Measurements from ENCODE around the gene DIP2C. TPM values are rescaled to one million over a fixed set of nuclear protein-coding genes. Genes with fewer than 3 reads are reported as not detected.

The DIP2C gene
- total RNA-seq, 1 donor from 2014 or later, result 18.4 TPM

DNA sequence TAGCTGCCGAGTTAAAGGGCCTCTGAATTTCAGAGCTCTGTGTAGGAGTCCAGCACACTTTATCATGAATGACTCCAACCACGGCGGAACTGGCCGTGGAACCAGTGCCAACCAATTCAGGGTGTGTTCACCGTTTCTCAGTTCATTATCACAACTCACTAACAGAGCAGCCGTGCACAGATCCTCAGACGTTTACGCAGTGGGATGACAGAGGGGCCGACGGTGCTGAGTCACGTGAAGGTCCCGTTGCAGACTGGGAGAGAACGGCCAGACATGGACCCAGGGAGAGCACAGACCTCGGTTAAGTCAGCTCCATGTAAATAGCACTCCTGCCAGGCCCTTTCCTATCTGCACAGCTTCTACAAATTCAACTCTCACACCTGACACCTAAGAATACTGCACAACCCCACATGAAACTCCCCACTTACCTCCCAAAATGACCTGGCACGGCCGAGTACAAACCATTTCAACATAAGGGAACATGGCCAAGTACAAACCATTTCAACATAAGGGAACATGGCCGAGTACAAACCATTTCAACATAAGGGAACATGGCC is 95.5 kb downstream of the DIP2C start:
- intact Hi-C loops (cut with DNase I), result no loop called here
- H3K4me3 ChIP-seq, result no peak overlapping the region

DNA sequence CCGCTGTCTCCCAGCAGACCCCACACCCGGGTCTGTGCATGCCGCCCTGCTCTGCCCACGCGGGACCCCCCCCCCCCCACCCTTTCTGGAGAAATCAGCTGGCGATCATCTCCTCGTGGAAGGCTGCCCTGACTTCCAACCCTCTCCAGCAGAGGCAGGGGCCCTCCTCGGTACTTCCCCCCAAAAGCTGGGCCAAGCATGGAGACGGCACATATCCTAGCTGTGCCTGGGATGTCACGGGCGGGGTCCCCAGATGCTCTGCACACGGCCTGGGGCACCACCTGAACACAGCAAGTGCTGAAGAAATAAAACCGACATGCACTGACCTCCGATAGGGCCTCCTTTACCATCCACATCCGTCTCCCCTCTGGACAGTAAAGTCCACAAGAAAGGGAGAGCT is 96.0 kb downstream of the DIP2C start:
- no peak for TF ChIP-seq POLR2A (IDR thresholded peaks at IDR 0.05)
- TF ChIP-seq POLR2AphosphoS5 (IDR thresholded peaks at IDR 0.05; ENCODE audit: insufficient read depth in 1 of 2, low read depth in 1 of 2), result no peak
- TF ChIP-seq, protein P1, sequence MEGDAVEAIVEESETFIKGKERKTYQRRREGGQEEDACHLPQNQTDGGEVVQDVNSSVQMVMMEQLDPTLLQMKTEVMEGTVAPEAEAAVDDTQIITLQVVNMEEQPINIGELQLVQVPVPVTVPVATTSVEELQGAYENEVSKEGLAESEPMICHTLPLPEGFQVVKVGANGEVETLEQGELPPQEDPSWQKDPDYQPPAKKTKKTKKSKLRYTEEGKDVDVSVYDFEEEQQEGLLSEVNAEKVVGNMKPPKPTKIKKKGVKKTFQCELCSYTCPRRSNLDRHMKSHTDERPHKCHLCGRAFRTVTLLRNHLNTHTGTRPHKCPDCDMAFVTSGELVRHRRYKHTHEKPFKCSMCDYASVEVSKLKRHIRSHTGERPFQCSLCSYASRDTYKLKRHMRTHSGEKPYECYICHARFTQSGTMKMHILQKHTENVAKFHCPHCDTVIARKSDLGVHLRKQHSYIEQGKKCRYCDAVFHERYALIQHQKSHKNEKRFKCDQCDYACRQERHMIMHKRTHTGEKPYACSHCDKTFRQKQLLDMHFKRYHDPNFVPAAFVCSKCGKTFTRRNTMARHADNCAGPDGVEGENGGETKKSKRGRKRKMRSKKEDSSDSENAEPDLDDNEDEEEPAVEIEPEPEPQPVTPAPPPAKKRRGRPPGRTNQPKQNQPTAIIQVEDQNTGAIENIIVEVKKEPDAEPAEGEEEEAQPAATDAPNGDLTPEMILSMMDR (IDR thresholded peaks at IDR 0.05), result no peak
- Histone ChIP-seq H3K36me3 (no peaks in the 10 kb centered on the region), H3K9me3 (no peaks in the 10 kb centered on the region), H3K27me3 (no peaks in the 10 kb centered on the region), H3K4me3 (no peak overlapping the region), H3K27ac (no peak overlapping the region), H3K4me1 (peaks cover 11% of the 10 kb centered on the region)
- intact Hi-C loops (cut with DNase I), result no loop called here
- no peak for DNase-seq (ENCODE audit: extremely low spot score in 2 of 2)

More for the DNA sequence above, 95.5 kb downstream of the DIP2C start:
- Histone ChIP-seq H3K27me3 (no peaks in the 10 kb centered on the region), H3K9me3 (no peaks in the 10 kb centered on the region), H3K27ac (no peak overlapping the region), H3K36me3 (no peaks in the 10 kb centered on the region), H3K4me1 (peaks cover 11% of the 10 kb centered on the region)
- DNase-seq (ENCODE audit: extremely low spot score in 2 of 2), result no peak
- TF ChIP-seq POLR2A (IDR thresholded peaks at IDR 0.05) (no peak), POLR2AphosphoS5 (IDR thresholded peaks at IDR 0.05; ENCODE audit: insufficient read depth in 1 of 2, low read depth in 1 of 2) (no peak)
- TF ChIP-seq, protein P1 (IDR thresholded peaks at IDR 0.05), result no peak

DNA sequence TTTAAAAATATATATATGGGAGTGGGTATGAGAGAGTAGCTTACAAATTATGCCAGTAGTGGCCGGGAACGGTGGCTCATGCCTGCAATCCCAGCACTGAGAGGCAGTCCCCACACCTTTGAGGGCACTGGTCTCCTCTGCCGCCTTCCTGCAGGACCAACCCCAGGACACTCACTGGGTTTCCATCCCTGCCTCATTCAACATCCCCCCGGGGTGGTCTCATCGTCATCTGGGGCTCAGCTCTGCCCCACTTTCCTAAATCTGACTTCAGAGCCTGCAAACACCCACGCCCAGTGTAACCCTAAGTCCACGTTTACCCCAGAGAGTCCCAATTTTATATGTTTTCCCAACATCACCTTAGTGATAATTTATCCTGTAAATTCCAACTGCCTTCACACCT is 96.5 kb downstream of the DIP2C start:
- TF ChIP-seq POLR2AphosphoS5 (IDR thresholded peaks at IDR 0.05; ENCODE audit: insufficient read depth in 1 of 2, low read depth in 1 of 2) (no peak), POLR2A (IDR thresholded peaks at IDR 0.05) (no peak)
- TF ChIP-seq, protein P1 (IDR thresholded peaks at IDR 0.05), result no peak
- Histone ChIP-seq H3K27me3 (no peaks in the 10 kb centered on the region), H3K9me3 (no peaks in the 10 kb centered on the region), H3K36me3 (no peaks in the 10 kb centered on the region), H3K4me3 (no peak overlapping the region), H3K4me1 (peaks cover 11% of the 10 kb centered on the region), H3K27ac (no peak overlapping the region)
- intact Hi-C loops (cut with DNase I), result no loop called here
- DNase-seq (ENCODE audit: extremely low spot score in 2 of 2), result no peak

DNA sequence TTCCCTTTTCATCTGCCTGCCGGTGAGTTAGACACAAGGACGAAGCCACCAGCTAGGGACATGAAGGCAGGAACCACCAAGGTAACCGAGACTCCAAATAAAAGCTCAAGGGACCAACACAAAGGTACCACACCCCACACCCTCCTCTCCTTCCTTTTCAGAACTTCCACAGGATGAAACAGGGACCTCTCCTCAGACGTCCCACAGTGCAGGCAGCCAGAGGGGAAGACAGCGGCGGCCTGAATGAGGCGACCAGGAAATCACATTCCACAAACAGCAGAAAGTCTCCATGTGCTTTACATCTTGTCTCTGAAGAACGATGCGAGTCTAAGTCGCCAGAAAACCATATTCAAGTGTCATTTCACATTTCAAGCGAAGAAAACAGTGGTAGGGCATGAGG is 97.8 kb downstream of the DIP2C start:
- no peak overlapping the region for H3K4me3 ChIP-seq
- H3K9me3 ChIP-seq, result no peaks in the 10 kb centered on the region
- TF ChIP-seq, protein P1 (IDR thresholded peaks at IDR 0.05), result no peak
- TF ChIP-seq POLR2A (IDR thresholded peaks at IDR 0.05) (no peak), POLR2AphosphoS5 (IDR thresholded peaks at IDR 0.05; ENCODE audit: insufficient read depth in 1 of 2, low read depth in 1 of 2) (no peak)
- H3K27ac ChIP-seq, result no peak overlapping the region
- no peak for DNase-seq (ENCODE audit: extremely low spot score in 2 of 2)
- no peaks in the 10 kb centered on the region for H3K27me3 ChIP-seq
- peaks cover 10% of the 10 kb centered on the region for H3K4me1 ChIP-seq
- no peaks in the 10 kb centered on the region for H3K36me3 ChIP-seq
- intact Hi-C loops (cut with DNase I), result no loop called here

DNA sequence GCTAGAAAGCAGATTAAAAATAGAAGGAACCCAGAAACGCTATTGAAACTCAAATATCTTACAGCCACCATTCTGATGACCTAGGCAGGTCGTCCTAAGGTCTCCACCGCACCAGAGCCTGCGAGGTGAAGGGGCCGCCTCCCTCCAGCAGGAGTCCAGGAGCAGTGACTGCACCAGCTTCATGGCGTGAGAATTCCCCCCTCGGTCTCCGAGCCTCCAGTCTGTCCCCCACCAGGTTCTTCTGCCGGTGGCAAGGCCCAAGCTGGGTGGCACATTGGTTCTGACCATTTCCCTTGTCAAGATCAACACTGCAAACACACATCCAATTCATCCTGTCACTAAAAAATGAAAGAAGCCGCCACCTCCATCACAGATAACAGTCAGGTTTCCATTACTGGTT is 98.7 kb downstream of the DIP2C start:
- Histone ChIP-seq H3K27me3 (no peaks in the 10 kb centered on the region), H3K9me3 (no peaks in the 10 kb centered on the region), H3K36me3 (no peaks in the 10 kb centered on the region), H3K4me3 (no peak overlapping the region), H3K4me1 (peaks cover 16% of the 10 kb centered on the region), H3K27ac (no peak overlapping the region)
- TF ChIP-seq, protein P1 (IDR thresholded peaks at IDR 0.05), result no peak
- no peak for TF ChIP-seq POLR2AphosphoS5 (IDR thresholded peaks at IDR 0.05; ENCODE audit: insufficient read depth in 1 of 2, low read depth in 1 of 2)
- no peak for TF ChIP-seq POLR2A (IDR thresholded peaks at IDR 0.05)
- no peak for DNase-seq (ENCODE audit: extremely low spot score in 2 of 2)
- intact Hi-C loops (cut with DNase I), result no loop called here
